Measurements from ENCODE around the gene PICALM.
"Not testable (repeated sequence)": the region's sequence is repeated elsewhere in the genome, so short reads cannot be mapped to it uniquely, and the experiment has no call there.

PICALM gene

GRCh38 chr11:86068951-86069407, at the start of gene PICALM:
PICALM (minus strand) TSS chr11:86069084; CDS start chr11:86068780, 304 bp downstream.
- peak; percentile 99 for DNase-seq (ENCODE audit: low spot score)

- no peak for DNase-seq (ENCODE audit: low spot score)
Observed at GRCh38 chr11:86118253-86118652, 49.4 kb upstream of the PICALM start.

GRCh38 chr11:86117712-86118063, 48.8 kb upstream of the PICALM start:
- DNase-seq (ENCODE audit: low spot score), result no peak

GRCh38 chr11:86117001-86117711, 48.3 kb upstream of the PICALM start:
- no peak for DNase-seq (ENCODE audit: low spot score)

GRCh38 chr11:86116386-86116726, 47.5 kb upstream of the PICALM start:
- DNase-seq (ENCODE audit: low spot score), result no peak

- no peak for DNase-seq (ENCODE audit: low spot score)
Observed at GRCh38 chr11:86115542-86116385, 46.9 kb upstream of the PICALM start.

- no peak for DNase-seq (ENCODE audit: low spot score)
Observed at GRCh38 chr11:86108890-86109638, 40.2 kb upstream of the PICALM start.

DNA sequence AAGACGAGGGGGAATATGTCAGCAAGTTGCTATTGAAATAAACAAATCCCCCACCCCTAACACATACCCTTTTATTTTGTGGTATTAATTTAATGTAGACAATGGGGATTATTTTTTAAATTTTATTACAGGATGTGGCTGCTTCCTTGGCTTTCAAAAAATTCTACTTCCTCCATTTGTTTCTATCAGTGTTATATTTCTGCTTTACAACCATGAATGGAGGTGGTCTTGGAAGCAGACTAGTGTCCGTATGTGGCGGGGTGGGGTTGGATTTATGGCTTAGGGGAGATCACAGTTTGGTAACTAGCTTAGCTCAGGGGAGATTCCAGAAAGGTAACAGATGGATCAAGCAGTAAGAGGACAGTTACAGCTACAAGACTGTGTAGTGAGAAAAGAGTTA, 39.3 kb upstream of the PICALM start:
- no peak for DNase-seq (ENCODE audit: low spot score)

GRCh38 chr11:86106916-86107315, 38.0 kb upstream of the PICALM start:
- no peak for DNase-seq (ENCODE audit: low spot score)

DNA sequence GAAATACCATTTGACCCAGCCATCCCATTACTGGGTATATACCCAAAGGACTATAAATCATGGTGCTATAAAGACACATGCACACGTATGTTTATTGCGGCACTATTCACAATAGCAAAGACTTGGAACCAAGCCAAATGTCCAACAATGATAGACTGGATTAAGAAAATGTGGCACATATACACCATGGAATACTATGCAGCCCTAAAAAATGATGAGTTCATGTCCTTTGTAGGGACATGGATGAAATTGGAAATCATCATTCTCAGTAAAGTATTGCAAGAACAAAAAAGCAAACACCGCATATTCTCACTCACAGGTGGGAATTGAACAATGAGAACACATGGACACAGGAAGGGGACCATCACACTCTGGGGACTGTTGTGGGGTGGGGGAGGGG, 37.1 kb upstream of the PICALM start:
- DNase-seq (ENCODE audit: low spot score), result not testable (repeated sequence)

DNA sequence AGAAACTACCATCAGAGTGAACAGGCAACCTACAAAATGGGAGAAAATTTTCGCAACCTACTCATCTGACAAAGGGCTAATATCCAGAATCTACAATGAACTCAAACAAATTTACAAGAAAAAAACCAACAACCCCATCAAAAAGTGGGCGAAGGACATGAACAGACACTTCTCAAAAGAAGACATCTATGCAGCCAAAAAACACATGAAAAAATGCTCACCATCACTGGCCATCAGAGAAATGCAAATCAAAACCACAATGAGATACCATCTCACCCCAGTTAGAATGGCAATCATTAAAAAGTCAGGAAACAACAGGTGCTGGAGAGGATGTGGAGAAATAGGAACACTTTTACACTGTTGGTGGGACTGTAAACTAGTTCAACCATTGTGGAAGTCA, 36.7 kb upstream of the PICALM start:
- not testable (repeated sequence) for DNase-seq (ENCODE audit: low spot score)

- no peak for DNase-seq (ENCODE audit: low spot score)
Observed at GRCh38 chr11:86103808-86104207, 34.9 kb upstream of the PICALM start.

GRCh38 chr11:86101941-86102407, 33.1 kb upstream of the PICALM start:
- no peak for DNase-seq (ENCODE audit: low spot score)

- DNase-seq (ENCODE audit: low spot score), result no peak
Observed at GRCh38 chr11:86101493-86101892, 32.6 kb upstream of the PICALM start.

DNA sequence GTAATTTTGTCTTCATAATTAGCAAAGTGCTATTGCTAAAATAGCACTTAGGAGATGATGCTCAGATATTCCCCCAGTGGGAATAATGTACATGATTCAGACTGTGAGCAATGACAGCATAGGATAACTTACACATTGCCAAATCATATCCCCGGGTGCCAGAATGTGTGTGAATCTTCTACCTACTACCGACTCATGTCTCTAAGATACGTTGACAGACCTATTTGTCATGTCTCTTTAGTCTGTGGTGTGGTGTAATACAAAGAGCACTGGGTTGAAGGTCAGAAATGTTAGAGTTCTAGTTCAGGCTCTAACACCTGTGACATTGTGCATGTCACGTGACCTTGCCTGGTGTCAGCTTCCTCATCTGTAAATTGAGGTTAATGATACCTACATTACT, 31.0 kb upstream of the PICALM start:
- DNase-seq (ENCODE audit: low spot score), result no peak

DNA sequence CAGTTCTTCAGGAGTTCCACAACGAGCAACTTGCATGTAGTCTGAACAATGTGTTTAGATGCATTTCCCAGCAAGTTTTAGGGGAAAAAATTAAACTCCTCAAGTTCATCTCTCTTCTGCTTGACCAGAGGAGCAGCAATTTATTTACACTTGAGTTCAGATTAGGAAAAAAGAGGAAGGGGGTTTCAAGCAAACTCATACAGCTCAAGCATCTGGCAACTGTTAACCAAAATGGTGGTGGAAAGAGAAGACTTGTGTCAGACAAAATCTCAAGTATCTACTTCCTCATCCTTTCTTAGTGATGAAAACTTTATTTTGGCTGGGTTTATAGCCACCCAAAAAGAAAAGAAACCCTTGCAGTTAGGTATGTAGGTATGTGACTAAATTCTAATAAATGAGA, 29.1 kb upstream of the PICALM start:
- no peak for DNase-seq (ENCODE audit: low spot score)

DNA sequence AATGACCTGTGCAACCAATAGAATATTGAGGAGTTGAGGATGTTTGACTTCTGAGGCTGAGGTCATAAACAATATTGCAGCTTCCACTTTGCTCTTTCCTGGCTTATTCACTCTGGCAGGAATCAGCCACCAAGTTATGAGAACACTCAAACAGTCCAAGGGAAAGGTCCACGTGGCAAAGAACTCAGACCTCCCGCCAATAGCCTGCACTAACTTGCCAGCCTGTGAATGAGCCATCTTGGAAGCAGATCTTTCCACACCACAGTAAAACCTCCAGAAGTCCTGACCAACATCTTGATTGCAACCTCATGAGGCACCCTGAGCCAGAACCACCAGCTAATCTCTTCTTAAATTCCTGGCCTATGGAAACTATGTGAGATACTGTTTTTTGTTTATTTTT, 22.7 kb upstream of the PICALM start:
- DNase-seq (ENCODE audit: low spot score), result no peak

GRCh38 chr11:86091086-86091485, 22.2 kb upstream of the PICALM start:
- DNase-seq (ENCODE audit: low spot score), result no peak

DNA sequence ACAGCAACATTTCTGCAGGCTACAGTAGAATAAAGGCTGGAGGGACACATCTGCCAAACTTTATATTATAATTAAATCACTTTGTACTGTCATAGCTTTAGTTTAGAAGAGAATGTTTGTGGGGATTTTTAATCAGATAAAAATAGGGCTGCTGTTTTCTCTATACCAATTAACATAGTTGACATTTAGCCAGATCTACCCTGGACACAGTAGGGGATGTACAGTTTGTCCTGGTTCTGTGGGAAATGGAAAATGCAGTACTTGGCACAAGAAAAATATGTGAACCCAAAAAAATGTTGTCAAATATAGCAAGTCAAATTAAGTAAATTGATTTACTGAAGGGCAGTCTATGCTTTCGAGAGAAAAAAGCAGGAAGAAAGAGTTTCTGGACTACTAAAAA, 20.8 kb upstream of the PICALM start:
- DNase-seq (ENCODE audit: low spot score), result no peak

- not testable (repeated sequence) for DNase-seq (ENCODE audit: low spot score)
Observed at GRCh38 chr11:86087688-86088087, 18.8 kb upstream of the PICALM start.

GRCh38 chr11:86087256-86087655, 18.4 kb upstream of the PICALM start:
- DNase-seq (ENCODE audit: low spot score), result no peak

GRCh38 chr11:86081455-86081854, 12.6 kb upstream of the PICALM start:
- no peak for DNase-seq (ENCODE audit: low spot score)

DNA sequence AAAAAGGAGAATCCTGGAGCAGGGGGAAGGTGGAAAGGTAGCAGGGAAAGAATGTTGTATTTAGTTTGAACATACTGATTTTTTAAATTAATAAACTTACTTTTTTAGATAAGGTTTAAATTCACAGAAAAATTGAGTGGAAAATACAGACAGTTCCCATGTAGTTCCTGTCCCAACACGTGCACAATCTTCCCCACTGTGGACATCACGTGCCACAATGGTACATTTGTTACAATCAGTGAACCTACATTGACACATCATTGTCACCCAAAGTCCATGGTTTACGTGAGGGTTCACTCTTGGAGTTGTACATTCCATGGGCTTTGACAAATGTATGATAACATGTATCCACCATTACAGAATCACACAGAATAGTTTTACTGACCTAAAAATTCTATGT, 10.5 kb upstream of the PICALM start:
- no peak for DNase-seq (ENCODE audit: low spot score)

Data from NAMALWA (cell line).